ENCODE measurements around the gene ZBTB12.
"Not testable (repeated sequence)": the region's sequence is repeated elsewhere in the genome, so short reads cannot be mapped to it uniquely, and the experiment has no call there.

The ZBTB12 gene

DNA sequence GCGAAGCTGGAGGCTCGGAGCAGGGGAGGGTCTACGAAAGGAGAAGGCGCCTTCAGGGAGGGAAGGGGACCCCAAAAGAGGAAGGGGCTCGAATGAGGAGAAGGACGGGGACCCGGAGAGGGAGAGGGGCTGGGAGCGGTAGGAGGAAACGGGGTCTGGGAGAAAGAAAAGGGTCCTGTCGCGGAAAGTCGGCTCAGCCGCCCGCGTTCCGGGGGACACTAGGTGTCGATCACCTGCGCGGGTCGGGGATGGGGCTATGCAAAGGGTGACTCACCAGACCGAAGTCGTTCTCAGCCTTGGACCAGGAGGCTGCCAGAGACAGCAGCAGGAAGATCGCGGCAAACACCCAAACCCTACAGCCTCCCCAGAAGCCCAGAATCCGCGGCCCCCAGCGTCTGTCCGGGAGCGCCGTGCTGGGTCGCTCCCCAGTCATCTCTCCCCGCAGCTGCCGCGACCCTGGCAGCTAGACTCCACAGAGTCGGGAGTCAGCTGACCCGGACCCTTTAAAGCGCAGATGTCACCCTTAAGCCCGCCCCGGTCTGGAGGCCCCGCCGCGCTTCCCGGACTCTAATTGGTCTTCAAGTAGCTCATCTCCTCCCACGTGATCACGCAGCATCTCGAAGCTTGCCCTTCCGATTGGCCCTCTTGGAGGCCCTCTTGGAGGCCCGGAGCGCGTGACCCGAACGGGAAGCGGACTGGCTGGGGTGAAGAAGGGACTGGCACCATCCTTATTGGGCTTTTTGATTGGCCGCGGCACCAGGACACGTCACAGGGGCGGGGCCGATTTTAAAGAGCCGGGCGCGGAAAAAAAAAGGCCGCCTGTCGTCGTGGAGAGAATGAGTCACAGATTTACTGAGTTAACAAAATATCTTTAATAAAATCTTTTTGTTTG, 39.3 kb downstream of the ZBTB12 start, which contains the start of gene NEU1:
Gene NEU1, minus strand, starts transcription at position 478 of the 892 bp plus-strand sequence. Its CDS starts 45 bp downstream, at position 433.
- in situ Hi-C loops (cut with MboI; ENCODE audit: low sequenced_read_pairs, unreplicated experiment) = no loop called here
- peak; percentile 100 for DNase-seq (ENCODE audit: low spot score)

DNA sequence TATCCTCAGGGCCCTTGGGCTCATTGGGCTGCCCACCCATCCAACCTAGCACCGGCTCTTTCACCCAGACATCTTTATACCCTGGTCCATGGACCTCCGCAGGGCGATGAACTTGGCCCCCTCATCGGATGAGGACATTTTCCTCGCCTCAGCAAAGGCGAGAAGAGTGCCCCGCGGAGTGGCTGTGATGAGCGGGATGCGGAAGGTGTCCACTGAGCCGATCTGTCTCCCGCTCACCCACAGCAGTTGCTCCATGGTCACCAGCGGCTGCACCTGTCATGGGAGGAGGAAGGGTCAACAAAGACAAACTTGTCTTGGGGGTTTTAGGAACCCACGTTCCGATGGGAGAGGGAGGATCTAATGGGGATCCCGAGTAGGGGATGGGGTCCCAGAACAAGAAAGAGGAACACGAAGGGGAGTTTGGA, 40.0 kb downstream of the ZBTB12 start:
- in situ Hi-C loops (cut with MboI; ENCODE audit: low sequenced_read_pairs, unreplicated experiment) = no loop called here
- TF ChIP-seq, protein P1, sequence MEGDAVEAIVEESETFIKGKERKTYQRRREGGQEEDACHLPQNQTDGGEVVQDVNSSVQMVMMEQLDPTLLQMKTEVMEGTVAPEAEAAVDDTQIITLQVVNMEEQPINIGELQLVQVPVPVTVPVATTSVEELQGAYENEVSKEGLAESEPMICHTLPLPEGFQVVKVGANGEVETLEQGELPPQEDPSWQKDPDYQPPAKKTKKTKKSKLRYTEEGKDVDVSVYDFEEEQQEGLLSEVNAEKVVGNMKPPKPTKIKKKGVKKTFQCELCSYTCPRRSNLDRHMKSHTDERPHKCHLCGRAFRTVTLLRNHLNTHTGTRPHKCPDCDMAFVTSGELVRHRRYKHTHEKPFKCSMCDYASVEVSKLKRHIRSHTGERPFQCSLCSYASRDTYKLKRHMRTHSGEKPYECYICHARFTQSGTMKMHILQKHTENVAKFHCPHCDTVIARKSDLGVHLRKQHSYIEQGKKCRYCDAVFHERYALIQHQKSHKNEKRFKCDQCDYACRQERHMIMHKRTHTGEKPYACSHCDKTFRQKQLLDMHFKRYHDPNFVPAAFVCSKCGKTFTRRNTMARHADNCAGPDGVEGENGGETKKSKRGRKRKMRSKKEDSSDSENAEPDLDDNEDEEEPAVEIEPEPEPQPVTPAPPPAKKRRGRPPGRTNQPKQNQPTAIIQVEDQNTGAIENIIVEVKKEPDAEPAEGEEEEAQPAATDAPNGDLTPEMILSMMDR (IDR thresholded peaks at IDR 0.05; ENCODE audit: borderline replicate concordance, control extremely low read depth, extremely low read depth, insufficient read depth, missing control alignments) = no peak
- no peak for DNase-seq (ENCODE audit: low spot score)

More for the DNA sequence above, 39.3 kb downstream of the ZBTB12 start, which contains the start of gene NEU1:
- TF ChIP-seq, protein P1 (IDR thresholded peaks at IDR 0.05; ENCODE audit: borderline replicate concordance, control extremely low read depth, extremely low read depth, insufficient read depth, missing control alignments) = no peak

DNA sequence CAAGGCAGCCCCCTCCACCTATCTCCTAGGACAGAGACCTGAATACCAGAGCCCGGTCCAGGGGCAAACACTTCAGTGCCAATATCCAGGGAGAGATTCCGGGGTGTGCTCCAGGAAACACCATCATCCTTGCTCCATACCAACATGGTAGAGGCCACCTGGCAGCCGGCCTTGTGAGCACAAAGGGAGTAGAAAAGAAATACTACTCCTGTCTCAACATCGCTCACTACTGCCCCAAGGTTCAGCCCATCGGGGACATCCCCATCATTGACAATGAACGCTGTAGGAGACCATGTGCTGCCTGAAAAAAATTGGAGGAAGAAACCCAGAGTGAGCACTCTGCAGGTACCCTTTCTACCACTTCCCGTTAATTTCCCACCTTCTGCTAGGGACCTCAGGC, 40.7 kb downstream of the ZBTB12 start:
- in situ Hi-C loops (cut with MboI; ENCODE audit: low sequenced_read_pairs, unreplicated experiment) = no loop called here
- DNase-seq (ENCODE audit: low spot score) = no peak
- TF ChIP-seq, protein P1 (IDR thresholded peaks at IDR 0.05; ENCODE audit: borderline replicate concordance, control extremely low read depth, extremely low read depth, insufficient read depth, missing control alignments) = no peak

DNA sequence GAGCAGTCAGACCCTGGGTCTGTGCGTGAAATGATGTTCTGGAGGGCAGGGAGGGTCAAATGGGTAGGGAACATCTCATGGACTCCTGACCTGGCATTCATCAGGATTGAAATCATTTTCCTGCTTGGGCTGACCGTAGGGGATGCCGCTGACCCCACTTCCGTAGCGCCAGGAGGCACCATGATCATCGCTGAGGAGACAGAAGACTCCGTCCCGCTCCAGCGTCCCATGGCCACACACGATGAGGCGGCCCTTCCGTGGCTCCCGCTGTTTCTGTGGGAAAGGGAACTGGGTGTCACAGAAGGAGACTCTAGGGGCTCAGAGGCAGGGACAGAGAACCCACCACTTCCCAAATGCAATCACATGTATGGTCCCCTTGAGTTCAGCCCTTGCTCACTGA, 41.5 kb downstream of the ZBTB12 start:
- no peak for DNase-seq (ENCODE audit: low spot score)
- in situ Hi-C loops (cut with MboI; ENCODE audit: low sequenced_read_pairs, unreplicated experiment) = no loop called here
- TF ChIP-seq, protein P1 (IDR thresholded peaks at IDR 0.05; ENCODE audit: borderline replicate concordance, control extremely low read depth, extremely low read depth, insufficient read depth, missing control alignments) = no peak

DNA sequence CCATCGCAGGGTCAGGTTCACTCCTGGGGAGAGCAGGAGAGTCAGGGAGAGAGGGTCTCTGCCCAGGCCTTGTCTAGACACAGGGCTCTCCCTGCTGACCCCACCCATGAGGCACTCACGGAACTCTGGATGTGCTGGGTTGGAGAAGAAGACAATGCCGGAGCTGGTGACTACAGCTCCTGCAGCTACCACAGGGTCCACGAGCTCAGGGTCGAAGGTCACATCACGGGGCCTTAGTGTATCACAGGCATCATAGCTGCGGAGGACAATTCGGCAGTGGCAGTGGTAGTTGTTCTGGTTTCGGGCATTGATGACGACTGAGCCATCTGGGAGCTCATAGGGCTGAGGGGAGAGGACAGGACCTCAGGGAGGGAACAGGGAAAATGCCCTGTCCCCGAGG, 42.0 kb downstream of the ZBTB12 start:
- in situ Hi-C loops (cut with MboI; ENCODE audit: low sequenced_read_pairs, unreplicated experiment) = no loop called here
- TF ChIP-seq, protein P1 (IDR thresholded peaks at IDR 0.05; ENCODE audit: borderline replicate concordance, control extremely low read depth, extremely low read depth, insufficient read depth, missing control alignments) = no peak
- no peak for DNase-seq (ENCODE audit: low spot score)

DNA sequence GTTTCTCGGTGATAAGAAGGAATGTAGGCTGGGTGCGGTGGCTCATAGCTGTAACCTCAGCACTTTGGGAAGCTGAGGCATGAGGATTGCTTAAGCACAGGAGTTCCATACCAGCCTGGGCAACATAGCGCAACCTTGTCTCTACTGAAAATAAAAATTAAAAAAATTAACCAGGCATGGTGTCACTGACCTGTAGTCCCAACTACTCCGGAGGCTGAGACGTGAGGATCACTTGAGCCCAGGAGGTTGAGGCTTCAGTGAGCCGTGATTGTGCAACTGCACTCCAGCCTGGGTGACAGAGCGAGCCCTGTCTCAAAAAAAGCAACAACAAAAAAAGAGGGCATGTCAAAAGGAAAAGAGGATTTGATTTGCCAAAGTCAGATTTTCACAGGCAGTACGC, 43.2 kb downstream of the ZBTB12 start:
- in situ Hi-C loops (cut with MboI; ENCODE audit: low sequenced_read_pairs, unreplicated experiment) = no loop called here

DNA sequence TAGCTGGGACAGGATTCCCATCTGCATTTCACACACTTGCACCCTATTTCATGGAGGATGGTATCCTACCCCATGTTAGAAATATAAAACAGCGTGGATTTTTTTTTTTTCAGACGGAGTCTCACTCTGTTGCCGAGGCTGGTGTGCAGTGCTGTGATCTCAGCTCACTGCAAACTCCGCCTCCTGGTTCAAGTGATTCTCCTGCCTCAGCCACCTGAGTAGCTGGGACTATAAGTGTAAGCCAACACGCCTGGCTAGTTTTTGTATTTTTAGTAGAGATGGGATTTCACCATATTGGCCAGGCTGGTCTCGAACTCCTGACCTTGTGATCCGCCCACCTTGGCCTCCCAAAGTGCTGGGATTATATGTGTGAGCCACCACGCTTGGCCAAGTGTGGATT, 44.1 kb downstream of the ZBTB12 start:
- DNase-seq (ENCODE audit: low spot score); in situ Hi-C loops (cut with MboI; ENCODE audit: low sequenced_read_pairs, unreplicated experiment): not testable (repeated sequence)

More for the DNA sequence above, 43.2 kb downstream of the ZBTB12 start:
- DNase-seq (ENCODE audit: low spot score) = no peak
- TF ChIP-seq, protein P1 (IDR thresholded peaks at IDR 0.05; ENCODE audit: borderline replicate concordance, control extremely low read depth, extremely low read depth, insufficient read depth, missing control alignments) = no peak

DNA sequence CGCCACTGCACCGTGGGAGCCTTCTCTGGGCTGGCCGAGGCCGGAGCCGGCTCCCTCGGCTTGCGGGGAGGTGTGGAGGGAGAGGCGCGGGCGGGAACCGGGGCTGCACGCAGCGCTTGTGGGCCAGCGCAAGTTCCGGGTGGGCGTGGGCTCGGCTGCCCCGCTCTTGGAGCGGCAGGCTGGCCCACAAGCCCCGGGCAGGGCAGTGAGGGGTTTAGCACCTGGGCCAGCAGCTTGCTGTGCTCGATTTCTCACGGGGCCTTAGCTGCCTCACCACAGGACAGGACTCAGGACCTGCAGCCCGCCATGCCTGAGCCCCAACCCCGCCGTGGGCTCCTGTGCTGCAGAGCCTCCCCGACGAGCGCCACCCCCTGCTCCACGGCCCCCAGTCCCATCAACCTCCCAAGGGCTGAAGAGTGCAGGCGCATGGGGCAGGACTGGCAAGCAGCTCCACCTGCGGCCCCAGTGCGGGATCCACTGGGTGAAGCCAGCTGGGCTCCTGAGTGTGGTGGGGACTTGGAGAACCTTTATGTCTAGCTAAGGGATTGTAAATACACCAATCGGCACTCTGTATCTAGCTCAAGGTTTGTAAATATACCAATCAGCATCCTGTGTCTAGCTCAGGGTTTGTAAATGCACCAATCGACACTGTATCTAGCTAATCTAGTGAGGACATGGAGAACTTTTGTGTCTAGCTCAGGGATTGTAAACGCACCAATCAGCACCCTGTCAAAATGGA, 49.7 kb downstream of the ZBTB12 start:
- in situ Hi-C loops (cut with MboI; ENCODE audit: low sequenced_read_pairs, unreplicated experiment); DNase-seq (ENCODE audit: low spot score): not testable (repeated sequence)
